ENCODE measurements around the gene HAAO.

The HAAO gene

DNA sequence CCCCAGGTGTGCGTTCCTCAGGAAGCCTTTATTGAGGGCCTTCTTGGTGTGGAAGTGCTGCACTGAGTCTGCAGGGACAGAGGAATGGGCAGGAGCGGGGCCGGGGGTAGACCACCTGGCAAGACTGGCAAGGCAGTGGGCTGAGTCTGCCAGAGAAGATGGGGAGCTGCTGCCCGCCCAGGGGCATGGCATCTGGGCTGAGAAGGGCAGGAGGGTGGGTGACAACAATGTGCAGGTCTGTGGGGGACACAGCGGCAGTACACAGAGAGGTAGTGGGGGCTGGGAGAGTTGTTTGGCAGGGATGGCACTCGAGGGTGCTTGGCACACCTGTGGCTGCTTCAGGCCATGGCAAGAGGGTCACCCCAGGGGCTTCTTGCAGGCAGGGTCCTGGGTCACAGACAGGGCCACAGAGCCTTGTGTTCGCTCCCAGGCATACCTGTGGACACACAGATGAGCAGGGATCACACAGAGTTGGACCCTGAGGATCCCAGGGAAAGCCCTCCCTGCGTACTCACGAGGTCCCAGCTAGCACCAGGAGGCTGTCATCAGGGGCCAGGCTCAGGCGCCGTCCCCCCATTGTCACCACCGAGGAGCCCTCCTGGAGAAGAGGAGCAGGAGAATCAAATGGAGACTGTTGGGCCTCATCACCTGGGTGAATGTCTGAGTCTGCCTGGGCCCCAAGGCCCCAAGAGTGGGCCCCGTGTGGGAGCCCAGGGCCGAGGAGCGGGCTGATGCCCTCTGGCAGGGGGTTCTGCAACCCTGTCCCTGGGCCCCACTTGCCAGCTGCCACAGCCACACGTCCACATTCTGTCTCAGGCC, 25.1 kb downstream of the HAAO start:
- no peak for DNase-seq

DNA sequence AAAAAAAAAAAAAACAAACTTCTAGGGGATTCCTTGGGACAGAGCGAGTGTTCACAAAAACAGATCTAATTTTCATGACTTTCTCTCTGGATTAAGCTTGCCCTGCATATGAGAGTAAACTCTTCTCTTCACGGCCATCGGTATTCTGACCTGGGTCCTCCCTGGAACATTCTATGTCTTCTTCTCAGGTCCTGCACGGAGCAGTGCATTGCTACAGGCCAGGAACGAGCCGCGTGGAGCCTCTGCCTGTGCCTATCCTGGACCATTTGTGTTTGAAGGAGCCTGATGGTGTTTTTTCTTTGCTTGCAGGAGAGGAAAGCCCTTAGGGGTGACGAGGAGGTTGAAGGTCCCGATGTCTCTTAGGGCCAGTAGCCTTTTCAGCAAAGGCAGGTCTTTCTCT, 26.7 kb downstream of the HAAO start:
- DNase-seq, result no peak

DNA sequence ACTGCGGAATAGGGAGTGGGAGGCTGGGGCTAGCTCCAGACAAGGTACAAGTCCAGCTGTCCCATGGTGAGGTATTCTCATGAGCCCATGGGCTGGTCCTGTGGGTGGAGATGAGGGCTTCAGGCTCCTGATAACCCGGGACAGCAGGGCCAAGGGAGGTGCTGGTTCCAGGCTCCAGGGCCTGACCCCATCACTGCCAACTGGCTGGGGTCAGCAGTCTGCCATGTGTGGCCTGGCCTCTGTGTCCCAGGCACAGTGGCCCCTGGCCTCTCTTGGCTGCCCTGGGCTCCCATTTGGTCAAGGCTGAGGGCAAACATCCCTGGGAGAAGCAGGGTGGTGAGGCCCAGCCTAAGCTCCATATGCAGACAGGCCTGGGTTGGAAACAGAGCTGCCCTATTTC, 27.5 kb downstream of the HAAO start:
- no peak for DNase-seq

DNA sequence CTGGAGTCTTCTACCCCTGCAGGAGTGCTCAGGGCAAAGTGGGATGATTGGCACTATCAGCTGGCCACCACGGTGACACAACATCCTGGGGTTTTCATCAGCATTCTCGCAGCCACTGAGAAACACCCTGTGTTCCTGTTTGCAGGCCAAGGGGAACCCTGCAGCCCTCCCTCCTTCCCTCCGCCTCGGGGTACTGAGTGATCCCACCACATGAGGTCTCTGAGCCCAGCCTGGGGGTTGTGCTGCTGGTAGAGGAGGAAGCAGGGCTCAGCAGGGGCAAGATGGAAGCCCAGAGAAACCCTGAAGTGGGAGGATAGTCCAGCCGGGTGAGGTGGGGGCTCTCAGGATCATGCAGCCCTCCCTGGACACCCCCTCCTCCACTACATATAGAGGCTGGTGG, 28.3 kb downstream of the HAAO start, which contains the start of gene OXER1:
TSS of gene OXER1 (minus strand) at position 40 of the 400 bp plus-strand sequence. CDS start 73 bp downstream, outside the sequence.
- DNase-seq, result no peak

DNA sequence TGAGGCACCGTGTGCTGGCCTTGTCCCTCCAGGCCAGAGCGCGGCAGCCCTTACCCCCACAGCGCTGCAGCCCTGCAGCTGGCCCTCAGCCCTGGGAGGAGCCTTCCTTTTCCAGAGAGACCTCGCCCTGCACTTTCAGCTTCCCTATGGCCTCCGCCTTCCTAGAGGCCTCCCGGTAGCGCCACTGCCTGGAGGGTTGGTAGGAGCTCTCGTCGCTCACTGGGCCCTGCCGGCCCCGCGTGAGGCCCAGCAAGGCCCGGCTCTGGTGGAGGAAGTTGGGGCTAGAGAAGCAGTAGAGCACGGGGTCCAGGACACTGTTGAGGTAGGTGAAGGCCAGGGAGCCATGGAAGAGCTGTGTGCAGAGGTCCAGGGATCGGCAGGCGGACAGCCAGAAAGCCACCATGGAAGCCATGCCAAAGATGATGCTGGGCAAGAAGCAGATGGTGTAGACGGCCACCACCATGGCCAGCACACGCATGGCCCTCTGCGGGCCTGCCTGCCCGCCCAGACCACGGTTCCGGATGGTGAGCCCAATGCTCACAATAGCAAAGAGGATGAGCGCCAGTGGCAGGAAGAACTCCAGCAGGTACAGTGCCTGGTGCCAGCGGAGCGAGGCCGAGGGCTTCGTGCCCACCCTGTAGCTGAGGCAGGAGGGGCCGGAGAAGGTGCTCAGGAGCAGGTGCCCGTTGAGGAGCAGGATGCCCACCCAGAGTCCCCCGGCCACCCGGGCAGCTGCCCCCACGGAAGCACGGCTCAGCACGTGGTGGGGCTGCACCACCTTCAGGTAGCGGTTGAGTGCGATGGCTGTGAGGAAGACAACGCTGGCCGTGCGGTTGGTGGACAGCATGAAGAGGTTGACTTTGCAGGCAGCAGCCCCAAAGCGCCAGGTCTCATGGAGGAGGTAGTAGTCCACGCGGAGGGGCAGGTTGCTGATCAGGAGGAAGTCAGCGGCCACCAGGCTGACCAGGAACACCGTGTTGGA, 29.3 kb downstream of the HAAO start:
- no peak for DNase-seq

DNA sequence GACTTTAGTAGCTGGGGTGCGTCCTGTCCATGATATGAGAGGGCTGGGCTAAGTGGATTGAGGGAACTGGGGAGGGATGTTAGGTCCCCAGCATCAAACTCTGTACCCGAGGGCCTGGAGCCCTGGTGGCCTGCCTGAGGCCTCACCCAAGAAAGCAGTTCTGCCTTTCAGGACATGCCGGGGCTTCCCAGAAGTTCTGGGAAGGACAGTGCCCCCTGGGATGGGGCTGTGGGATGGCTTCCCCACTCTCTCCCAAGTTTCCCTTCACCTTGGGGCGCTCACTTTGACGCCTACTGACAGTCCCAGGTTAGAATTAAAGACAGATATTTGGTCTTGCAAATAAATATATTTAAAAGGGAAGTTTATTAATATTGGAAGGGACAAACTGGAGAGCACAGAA, 30.2 kb downstream of the HAAO start:
- DNase-seq, result no peak

DNA sequence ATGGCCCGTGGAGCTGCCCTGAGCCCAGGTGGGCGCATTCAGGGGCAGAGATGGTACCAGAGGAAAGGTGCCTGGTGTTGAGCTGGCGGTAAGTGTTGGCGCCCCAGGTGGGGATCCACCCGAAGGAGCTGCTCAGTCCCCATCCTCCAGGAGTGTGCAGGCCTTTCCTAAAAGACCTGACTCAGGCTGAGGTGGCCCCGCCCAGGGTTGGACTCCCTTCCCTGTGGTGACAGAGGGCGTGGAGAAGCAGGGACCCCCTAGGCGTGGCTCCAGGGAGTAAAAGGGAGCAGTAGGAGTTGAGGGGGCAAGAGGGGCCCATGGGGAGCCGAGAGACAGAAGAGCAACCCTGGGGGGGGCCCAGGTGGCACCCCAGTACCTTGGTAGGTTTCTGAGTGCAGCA, 30.8 kb downstream of the HAAO start:
- no peak for DNase-seq

DNA sequence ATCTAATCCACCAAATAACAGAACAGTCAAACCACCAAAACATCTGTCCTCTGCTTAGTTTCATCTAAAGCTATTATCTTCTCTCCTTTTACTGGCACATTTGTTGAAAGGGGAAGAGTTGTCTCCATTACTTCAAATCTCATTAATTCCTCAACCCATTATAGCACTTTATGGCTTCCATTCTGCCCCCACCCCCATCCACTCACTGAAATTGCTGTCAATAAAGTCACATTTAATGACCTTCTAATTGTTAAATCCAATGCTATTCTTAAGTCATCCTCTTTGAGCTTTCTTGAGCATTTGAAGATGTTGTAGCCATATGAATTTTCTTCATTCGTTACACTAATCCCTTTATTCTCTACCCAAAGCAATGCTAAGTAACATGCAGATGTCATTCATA, 33.6 kb downstream of the HAAO start:
- no peak for DNase-seq

DNA sequence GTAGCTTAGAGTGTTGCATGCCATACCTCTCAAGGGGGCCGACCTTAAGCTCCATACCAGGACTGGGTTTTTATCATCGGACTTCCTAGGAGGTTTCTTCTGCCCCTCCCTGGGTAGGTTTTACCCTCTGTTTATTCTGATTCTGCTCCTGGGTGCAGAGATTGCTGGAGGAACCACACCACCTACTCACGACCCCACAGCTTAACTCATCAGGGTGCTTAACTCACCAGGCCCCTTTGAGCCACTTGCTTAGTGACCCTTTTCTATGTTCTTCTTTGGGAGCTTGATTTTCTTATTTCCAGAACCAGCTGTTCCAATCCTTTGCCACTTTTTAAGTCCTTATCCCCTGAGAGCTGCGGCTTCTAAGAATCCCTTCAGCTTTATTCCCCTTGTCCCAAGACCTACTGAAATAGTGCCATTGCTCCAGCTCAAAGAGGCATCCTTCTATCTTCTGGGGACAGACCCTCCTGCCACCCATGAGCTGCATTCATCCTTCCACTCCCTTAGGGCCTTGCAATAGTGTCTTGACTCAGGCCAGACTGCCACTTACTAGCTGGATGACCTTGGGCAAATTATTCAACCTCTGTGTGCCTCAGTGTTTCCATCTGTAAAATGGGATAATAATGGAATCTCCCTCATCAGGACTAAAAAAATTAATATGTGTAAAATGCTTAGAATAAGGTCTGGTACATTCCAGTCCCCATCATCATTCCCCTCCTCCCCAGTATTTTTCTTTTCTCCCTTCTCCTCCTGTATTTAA, 34.2 kb downstream of the HAAO start:
- DNase-seq, result no peak

DNA sequence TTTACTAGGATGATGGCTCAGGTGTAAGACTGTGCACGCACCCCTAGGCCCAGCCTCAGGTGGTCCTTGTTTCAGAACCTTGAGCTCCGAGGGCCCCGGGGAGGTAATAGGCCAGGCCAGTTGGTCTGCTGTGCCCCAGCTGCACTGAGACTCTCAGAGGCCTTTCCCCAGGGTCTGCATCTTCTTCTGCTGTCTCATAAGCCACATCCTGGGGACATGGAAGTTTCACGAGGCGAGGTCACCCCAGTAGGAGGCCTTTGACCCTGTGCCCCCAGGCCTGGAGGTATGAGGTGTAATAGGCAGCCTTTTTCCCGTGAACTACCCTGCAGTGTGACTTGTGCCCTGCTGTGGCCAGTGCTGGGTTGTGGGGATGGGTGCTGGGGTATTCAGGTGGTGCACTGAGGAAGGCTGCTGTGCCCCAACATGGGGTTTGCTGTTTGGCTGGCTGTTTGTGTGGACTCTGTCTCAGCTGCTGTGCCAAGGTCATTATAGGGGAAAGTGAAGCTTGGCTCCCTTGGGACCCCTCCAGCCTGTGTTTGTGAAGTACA, 35.3 kb downstream of the HAAO start:
- DNase-seq, result no peak

DNA sequence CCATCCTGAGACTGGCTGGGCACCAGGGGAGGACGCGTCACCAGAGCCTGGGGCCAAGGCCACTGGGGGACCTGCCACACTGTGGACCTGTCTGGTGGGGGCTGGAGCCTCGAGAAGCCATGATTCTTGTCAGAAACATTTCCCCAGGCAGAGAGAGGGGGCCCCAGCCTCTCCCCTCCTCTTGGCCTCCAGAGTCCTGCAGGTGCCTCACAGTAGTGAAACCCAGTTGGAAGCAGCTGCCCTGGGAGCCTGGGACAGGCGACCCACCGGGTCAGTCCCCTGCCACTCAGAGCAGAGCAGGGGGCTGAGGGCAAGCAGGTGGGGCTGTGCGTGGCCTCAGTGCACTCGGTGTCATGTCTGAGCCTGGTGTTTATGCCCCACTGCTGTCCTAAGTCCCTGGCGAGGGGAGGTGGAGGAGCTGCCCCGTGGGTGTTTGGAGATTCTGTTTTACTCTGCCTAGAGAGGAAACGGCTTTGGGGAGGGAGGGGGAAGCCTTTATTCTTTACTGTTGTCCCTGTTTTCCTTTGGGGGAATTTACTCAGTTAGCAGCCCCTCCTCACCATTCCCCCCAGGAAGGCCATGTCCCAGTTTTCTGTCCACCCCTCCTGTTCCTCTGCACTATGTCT, 36.1 kb downstream of the HAAO start:
- DNase-seq, result no peak

DNA sequence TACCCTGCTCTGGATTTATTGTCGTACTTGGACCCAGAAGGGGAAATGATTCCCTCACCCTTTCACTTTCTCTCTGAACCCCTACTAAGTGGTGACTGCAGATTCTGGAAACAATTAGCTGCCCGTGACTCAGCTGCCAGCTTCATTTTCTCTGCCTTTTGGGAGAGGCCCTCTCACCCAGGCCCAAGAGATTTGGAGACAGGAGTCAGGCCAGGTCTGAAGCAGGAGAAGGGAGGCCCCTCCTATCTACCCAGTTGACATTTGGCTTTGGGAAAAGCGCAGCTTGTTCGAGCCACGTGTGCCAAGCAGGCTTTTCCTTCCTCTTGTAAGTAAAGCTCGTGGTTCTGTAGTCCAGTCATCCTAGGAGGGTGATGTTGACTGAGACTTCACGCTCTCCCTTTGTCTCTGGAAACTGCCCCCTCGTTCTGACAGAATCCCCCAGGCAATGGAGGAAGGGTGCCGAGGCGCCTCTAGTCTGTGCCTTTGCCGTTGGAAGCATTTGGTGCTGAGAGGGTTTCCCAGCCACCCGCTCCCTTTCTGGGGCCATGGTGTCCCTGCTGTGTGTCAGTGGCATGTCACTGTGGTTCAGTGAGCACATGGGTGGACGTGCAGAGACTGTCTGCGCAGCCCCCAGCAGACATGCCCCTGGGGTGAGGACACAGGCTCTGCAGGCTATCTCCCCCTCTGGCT, 37.0 kb downstream of the HAAO start:
- DNase-seq, result no peak

DNA sequence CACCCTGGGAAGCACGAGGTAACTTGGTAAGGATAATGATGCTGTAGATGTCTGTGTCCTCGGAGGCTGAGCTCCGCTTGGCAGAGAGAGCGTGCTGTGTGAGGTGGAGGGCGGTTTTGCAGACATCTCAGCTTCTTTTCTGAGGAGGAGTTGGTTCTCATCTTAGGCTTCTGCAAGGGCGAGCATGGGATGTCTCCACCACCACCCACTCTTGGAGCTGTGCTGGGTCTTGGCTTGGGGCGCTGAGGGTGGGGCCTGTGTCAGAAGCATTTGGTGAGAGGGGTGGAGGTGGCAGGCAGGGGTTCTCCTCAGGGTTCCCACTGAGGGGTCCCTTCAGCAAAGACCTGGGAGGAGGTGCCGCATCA, 37.6 kb downstream of the HAAO start:
- no peak for DNase-seq

DNA sequence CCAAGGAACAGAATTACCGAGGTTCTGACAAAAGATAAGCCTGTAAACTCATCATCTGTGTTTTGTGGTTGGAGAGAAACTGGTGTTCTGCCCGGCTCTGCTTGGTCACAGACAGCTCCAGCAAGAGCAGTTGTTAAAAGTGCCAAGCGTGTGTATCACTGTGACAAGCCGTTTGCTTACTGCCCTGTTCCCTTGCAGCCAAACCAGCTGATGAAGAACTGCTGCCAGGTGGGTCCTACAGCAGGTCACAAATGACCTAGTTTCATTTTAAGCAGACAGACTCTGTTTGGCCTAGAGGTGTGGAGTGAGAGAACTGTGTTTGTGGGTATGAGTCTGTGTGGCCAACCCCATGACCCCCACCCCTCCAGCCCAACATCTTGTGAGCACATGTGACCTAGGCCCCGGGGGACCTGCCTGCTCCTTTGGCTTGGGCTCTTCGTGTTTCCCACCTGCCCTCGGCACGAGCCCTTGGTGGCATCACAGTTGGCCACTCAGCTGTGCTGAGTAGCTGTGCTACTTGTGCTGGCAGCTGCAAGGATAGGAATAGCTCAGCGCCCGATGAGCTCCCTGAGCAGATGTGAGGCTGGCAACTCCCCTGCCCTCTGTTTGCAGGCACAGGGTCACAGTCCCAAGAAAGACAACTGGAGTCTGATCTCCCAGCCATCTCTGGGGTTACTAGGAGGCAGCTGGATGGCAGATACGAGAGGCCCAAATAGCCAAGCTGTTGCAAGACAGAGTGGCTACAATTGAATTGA, 38.2 kb downstream of the HAAO start:
- peak; percentile 33 for DNase-seq

DNA sequence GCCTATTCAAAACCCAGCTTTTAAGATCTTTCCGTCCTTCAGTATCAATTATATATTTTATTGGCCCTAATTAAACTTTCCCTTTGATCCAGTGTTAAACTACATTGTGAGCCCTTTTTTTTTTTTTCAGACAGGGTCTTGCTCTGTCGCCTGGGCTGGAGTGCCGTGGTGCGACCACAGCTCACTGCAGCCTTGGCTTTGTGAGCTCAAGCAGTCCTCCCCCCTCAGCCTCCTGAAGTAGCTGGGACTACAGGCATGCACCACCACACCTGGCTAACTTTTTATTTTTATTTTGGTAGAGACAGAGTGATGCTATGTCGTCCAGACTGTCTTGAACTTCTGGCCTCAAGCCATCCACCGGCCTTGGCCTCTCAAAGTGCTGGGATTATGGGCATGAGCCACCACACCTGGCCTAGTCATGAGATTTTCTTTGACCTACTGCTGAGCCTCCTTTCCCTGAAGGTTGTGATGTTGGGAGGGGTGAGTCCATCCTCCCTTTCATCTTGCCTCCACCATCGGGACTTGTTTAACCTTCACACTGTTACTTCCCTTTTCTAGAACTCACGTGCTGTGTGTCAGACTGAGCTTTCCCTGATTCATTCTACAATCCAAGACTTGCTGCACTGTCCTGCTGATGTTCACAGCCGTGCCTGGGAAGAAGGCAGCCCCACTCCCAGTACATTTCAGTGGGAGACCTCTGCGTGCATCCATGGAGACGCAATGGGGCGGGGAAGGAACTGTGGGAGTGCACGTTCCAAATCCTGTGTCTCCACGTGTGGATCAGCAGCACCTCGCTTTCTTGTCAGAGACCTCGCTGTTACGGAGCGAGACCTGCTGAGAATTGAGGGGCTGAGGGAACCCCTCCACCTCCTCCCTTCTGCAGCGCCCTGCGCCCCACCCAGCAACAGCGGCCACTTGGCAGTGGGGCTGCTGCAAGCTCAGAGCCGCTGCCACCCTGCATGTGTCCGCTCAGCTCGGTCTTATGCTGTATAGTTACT, 39.3 kb downstream of the HAAO start:
- no peak for DNase-seq

DNA sequence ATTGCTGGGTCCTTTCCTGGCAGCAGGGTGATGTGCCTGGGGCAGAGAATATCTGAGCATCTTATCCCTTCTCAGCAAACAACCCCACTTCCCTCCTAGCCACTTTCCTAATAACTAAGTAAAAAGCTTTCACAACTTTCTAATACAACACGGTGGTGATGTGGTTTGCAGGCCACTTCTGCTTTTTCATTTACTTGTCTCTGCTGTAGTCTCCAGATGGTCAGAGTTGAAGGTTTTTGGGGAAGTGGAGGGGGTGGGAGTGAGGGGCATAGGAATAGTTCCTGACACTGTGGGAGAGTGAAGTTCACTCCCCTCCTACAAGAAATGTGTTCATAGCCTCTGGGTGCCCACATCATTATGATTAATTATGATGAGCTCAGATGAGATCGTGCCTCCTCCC, 40.1 kb downstream of the HAAO start:
- DNase-seq, result no peak

DNA sequence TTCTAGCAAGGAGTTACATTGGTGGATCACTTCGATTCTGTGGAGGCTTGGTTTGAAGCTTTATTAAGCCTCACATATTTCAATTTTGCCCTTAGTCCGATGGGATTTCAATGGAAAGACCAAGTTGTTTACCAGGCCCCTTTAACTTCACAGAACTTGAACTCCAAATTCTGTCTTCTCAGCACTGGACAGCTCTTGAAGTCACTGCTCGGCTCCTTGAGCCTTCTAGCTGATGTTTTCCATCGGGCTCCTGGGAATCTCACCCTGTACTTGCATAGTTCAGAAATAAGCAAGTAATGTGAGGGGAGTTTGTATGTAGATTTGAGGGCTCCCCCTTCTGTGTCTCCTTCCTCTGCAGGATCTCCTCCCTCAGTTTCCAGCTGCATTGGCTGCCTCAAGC, 43.5 kb downstream of the HAAO start:
- no peak for DNase-seq

DNA sequence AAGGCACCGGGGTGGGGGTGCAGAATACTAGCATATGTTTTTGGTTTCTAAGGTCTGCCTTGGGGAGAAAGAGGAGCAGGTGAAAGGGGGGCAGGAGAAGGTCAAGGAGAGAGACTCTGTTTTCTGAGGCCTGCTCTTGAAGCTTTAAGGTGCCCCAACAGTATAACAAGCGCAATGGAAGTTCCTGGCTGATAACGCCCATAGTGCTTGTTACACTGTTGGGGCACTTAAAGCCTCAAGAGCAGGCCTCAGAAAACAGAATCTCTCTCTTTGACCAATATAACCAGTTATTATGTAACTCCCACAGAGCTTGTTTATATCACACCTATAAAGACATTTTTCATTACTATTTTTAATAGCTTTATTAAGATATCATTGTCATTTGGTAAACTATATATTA, 45.0 kb downstream of the HAAO start:
- DNase-seq, result no peak

DNA sequence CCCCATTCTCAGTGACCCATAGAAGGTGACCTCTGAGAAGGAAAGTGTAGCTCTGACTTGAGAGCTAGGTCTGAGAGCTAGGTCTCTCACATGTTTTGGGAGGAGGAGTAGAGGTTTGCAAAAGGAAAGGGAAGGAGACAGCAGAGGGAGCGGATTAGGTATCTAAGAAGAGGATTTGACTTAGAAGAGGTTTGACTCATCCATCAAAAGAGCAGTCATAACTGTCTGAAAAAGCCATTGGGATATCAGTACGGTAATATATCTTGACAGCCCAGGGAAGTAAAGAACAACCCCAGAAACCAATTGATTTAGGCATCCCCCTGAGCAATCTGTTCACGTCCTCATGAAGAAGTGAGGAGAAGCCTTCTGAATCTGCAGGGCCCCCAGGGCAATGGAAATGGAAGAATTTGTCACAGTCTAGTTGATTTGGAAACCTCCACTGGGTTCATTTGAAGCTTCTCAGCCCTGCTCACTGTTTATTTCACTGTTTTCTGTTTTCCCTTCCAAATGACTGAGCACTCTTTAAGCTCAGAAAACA, 47.8 kb downstream of the HAAO start:
- no peak for DNase-seq

DNA sequence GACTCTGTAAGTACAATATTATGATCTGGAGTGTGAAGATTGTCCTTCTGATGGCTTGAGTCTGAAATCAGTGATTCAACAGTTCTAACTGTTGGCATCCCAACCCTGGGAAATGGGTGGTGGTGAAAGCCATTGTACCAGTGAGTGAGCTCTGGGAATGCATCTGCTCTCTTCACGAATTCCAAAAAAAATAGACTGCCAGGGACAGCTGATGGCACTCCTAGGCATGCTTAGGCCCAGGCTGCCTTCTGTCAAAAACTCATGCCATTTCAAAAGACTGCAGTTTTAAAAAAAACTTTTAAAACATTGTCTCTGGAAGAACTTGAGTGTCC, 48.8 kb downstream of the HAAO start:
- no peak for DNase-seq

Data from NCI-H524 treated with DMSO at 0.1 percent for 48 hours (cell line).